ENCODE measurements around the gene SMARCC1.

The SMARCC1 gene

DNA sequence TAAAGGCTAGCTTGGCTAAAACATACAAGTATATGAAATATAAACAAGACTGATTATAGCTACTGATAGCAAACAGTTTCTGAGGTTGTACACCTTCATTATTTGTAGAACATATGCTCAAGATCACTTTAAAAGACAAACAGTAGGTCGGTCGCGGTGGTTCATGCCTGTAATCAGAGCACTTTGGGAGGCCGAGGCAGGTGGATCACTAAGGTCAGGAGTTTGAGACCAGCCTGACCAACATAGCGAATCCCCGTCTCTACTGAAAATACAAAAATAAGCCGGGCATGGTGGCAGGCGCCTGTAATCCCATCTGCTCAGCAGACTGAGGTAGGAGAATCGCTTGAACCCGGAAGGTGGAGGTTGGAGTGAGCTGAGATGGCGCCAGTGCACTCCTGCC, 80.3 kb downstream of the SMARCC1 start:
- ATAC-seq (no peak), DNase-seq (no peak)
- Mint-ChIP-seq H3K27ac (no peak overlapping the region), H3K9me3 (no peaks in the 10 kb centered on the region), H3K4me3 (no peak overlapping the region), H3K36me3 (ENCODE audit: low read depth) (peaks cover 28% of the 10 kb centered on the region), H3K27me3 (no peaks in the 10 kb centered on the region), H3K4me1 (no peaks in the 10 kb centered on the region)

DNA sequence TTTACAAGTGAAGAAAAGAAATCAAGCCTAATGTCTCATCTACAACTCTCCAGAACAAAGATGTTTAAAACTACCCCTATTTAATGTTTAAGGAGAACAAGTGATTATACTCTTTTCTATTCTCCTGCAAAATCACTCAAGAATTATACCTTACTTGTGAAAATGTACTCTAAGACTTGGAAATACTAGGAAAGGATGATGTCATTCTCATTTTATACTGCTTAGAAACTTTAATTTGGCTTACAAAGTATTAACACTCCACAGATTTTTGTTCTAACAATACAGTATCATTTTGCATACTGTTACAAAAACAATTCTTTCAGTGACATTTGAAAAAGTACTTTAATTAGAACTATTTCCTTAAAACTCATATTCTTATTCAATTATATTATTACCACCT, 89.5 kb downstream of the SMARCC1 start:
- H3K9me3 Mint-ChIP-seq, result no peaks in the 10 kb centered on the region
- no peak for DNase-seq
- H3K27ac Mint-ChIP-seq, result no peak overlapping the region
- H3K4me1 Mint-ChIP-seq, result no peaks in the 10 kb centered on the region
- no peaks in the 10 kb centered on the region for H3K27me3 Mint-ChIP-seq
- peaks cover 42% of the 10 kb centered on the region for H3K36me3 Mint-ChIP-seq (ENCODE audit: low read depth)
- ATAC-seq, result no peak
- no peak overlapping the region for H3K4me3 Mint-ChIP-seq

DNA sequence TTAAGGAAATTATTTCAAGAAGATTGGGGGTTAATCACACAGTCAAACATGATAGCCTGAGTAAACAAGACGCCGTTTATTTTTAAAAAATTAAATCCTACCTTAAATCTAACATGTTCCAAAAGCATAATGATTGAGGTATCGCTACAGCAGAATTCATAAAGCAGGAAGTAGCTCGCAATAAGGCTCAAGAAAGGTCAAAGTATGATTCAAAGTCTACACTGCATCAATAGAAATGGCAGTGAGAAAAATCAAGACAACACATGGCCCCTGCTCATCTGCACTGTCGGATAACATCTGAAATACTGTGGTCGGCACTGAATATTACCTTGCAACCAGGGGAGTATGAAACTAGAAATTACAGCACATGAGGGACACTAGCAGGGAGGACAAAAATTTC, 93.2 kb downstream of the SMARCC1 start:
- DNase-seq, result no peak
- no peaks in the 10 kb centered on the region for H3K27me3 Mint-ChIP-seq
- no peak overlapping the region for H3K27ac Mint-ChIP-seq
- H3K4me1 Mint-ChIP-seq, result peaks cover 5% of the 10 kb centered on the region
- no peak overlapping the region for H3K4me3 Mint-ChIP-seq
- ATAC-seq, result no peak
- H3K36me3 Mint-ChIP-seq (ENCODE audit: low read depth), result peaks cover 43% of the 10 kb centered on the region
- H3K9me3 Mint-ChIP-seq, result no peaks in the 10 kb centered on the region

DNA sequence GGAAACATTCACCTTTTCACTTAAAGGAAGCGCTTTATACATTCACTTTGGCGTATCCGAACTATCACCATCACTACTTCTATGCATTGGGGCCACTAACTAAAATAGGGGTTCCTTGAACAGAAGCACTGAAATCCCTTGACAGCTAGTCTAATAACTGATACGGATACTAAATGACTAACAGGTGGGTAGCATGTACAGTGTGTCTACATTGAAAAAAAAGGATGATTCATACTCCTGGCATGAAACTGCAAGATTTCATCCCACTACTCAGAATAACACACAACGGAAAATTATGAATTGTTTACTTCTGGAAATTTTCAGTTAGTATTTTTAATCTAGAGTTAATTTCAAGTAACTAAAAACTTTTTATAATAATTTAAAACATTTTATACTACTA, 96.7 kb downstream of the SMARCC1 start:
- no peaks in the 10 kb centered on the region for H3K27me3 Mint-ChIP-seq
- no peaks in the 10 kb centered on the region for H3K9me3 Mint-ChIP-seq
- H3K27ac Mint-ChIP-seq, result no peak overlapping the region
- H3K4me3 Mint-ChIP-seq, result no peak overlapping the region
- H3K4me1 Mint-ChIP-seq, result peaks cover 5% of the 10 kb centered on the region
- H3K36me3 Mint-ChIP-seq (ENCODE audit: low read depth), result peaks cover 38% of the 10 kb centered on the region
- no peak for DNase-seq
- peak; percentile 54 for ATAC-seq

DNA sequence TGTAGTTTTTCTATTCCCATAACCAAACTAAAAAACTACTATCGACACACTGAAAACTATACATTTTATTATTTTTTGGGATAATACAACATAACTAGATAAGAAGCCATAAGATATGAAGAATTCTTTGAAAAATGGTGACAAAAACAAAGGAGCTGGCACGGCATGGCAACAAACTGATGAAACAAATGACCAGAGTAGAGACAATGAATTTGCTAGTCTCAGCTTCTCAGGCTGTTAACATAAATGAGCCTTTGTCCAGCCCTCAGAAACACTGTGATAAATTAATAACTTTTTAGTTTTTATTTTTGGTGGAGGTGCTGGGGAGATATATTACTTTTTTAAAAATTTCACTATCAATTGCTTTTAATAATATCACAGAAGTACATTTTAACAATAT, 100.7 kb downstream of the SMARCC1 start:
- DNase-seq (no peak), ATAC-seq (no peak)
- Mint-ChIP-seq H3K4me1 (peaks cover 5% of the 10 kb centered on the region), H3K27ac (no peak overlapping the region), H3K9me3 (no peaks in the 10 kb centered on the region), H3K27me3 (no peaks in the 10 kb centered on the region), H3K36me3 (ENCODE audit: low read depth) (peaks cover 43% of the 10 kb centered on the region), H3K4me3 (no peak overlapping the region)

DNA sequence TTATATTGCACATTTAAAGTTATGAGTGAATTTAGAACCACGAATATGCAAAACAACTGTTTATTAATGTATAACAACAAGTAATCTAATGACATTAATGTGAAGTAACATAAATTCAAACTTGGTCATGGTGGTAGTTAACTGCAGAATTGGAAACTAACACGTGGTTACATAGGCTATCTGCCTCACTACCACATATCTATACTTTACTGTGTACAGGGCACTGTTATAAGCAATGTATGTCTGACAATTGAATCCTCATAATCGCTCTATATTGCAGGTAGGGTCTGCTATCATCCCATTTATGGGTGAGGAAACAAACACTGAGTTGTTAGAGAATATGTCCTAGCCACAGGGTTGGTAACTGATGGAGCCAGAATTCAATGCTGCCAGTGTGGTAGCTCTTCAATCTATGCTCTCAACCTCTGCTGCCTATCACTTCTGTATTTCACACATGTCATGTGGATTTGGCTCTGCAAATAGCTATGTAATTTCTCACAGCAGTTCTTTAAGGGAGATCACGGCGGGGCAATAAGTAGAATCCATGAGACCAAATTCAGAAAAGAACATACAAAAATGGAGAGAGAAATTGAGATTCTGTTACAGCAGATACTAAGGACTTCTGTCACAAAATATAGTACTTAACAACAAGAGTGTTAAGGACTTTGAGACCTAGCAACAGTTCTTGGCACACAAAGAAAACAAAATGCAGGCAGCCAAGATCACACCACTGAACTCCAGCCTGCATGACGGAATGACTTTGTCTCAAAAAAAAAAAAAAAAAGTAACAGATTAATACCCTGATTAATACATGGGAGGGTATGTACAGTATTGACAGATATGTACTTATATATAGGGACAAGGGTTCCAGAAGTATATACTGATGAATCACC, 103.0 kb downstream of the SMARCC1 start:
- Mint-ChIP-seq H3K4me3 (no peak overlapping the region), H3K36me3 (ENCODE audit: low read depth) (peaks cover 54% of the 10 kb centered on the region), H3K4me1 (no peaks in the 10 kb centered on the region), H3K9me3 (no peaks in the 10 kb centered on the region), H3K27me3 (no peaks in the 10 kb centered on the region), H3K27ac (no peak overlapping the region)
- ATAC-seq (no peak), DNase-seq (no peak)

DNA sequence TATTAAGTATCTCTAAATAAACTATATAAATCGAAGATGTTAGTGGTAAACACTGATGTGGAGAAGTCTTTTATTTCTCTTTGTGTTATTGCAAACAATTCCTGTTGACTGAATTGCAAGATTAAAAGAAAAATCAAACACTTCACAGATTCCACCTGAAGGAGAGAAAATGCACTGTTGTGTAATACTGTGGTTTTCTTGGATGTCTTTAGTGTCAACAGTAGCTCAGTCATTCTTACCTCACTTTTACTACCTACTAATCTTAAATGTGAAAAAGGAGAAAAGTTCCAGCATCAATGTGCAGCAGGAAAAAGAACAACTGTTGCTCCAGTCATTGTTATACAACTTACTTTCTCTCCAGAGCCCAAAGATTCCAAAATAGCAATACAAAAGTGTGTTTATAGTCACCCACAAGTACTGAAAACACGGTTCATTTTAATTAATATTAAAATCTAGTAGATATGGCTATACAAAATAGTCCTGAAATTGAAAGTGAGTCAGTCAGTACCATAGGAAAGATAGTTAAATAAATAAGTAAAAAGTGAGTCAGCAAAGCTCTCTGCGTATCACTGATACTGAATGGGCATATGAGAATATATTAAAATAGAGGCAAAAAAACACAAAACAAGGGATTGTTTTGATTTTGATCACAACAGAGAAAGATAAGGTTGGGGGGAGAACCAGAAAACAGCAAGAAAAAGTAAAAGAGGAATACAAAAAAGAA, 112.5 kb downstream of the SMARCC1 start:
- DNase-seq (no peak), ATAC-seq (no peak)
- H3K4me3 Mint-ChIP-seq, result no peak overlapping the region
- peaks cover 2% of the 10 kb centered on the region for H3K4me1 Mint-ChIP-seq
- peaks cover 35% of the 10 kb centered on the region for H3K36me3 Mint-ChIP-seq (ENCODE audit: low read depth)
- H3K9me3 Mint-ChIP-seq, result no peaks in the 10 kb centered on the region
- H3K27me3 Mint-ChIP-seq, result no peaks in the 10 kb centered on the region
- peak overlapping the region; percentile 25 for H3K27ac Mint-ChIP-seq

DNA sequence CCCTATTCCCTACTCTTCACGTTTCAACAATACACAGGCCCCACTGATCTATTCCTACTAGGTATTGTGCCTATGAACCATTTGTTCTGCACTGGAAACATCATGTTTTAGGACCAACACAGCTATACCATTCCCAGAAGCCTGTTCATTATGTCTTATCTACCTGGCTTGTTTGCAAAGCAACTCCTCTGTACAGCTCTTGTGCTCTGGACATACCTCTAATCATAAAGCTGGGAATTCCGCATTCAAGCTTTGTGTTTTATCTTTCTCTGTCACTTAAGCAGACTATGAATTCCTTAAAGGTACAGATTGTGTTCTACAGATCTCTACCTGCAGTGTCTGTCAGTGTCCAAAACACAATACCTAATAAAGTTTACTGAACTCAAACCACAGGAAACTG, 115.6 kb downstream of the SMARCC1 start:
- no peaks in the 10 kb centered on the region for H3K27me3 Mint-ChIP-seq
- no peak overlapping the region for H3K27ac Mint-ChIP-seq
- H3K9me3 Mint-ChIP-seq, result no peaks in the 10 kb centered on the region
- H3K36me3 Mint-ChIP-seq (ENCODE audit: low read depth), result peaks cover 25% of the 10 kb centered on the region
- ATAC-seq (no peak), DNase-seq (no peak)
- no peak overlapping the region for H3K4me3 Mint-ChIP-seq
- peaks cover 2% of the 10 kb centered on the region for H3K4me1 Mint-ChIP-seq

DNA sequence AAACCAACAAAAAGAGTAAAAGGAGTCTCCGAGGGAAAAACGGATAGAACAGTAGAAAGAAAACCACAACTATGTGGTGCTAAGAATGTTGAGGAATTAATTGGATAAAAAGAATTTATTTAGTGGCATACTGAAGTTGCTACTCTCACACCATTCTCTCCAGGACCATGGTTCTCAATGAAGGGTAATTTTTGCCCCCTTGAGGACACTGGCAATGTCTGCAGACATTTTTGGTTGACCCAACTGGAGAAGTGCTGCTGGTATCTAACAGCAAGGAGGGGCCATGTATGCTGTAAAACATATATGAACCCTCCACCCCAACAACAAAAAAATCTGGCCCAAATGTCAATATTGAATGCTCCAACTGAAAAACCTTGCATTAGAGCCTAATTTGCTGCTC, 117.2 kb downstream of the SMARCC1 start:
- H3K27ac Mint-ChIP-seq, result no peak overlapping the region
- peaks cover 1% of the 10 kb centered on the region for H3K4me1 Mint-ChIP-seq
- ATAC-seq, result no peak
- no peaks in the 10 kb centered on the region for H3K27me3 Mint-ChIP-seq
- H3K9me3 Mint-ChIP-seq, result peaks cover under 1% of the 10 kb centered on the region
- H3K4me3 Mint-ChIP-seq, result no peak overlapping the region
- no peak for DNase-seq
- peaks cover 33% of the 10 kb centered on the region for H3K36me3 Mint-ChIP-seq (ENCODE audit: low read depth)

DNA sequence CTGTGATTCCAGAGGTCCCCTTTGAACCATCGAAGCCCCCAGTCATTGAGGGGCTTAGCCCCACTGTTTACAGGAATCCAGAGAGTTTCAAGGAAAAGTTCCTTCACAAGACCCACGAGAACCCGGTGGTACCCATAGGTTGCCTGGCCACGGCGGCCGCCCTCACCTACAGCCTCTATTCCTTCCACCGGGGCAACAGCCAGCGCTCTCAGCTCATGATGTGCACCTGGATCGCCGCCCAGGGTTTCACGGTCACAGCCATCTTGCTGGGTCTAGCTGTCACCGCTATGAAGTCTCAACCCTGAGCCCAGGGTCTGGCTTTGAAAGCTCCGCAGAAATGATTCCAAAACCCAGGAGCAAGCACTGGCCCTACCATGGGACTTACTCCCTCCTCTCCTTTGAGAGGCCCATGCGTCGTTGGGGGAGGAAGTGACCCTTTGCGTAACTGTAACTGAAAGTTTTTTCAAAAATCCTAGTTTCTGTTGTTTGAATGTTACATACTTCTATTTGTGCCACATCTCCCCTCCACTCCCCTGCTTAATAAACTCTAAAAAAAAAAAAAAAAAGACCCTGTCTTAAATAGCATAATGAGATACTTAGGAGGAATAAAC, 118.0 kb downstream of the SMARCC1 start:
- H3K4me3 Mint-ChIP-seq, result no peak overlapping the region
- H3K36me3 Mint-ChIP-seq (ENCODE audit: low read depth), result peaks cover 35% of the 10 kb centered on the region
- H3K4me1 Mint-ChIP-seq, result no peaks in the 10 kb centered on the region
- H3K9me3 Mint-ChIP-seq, result peaks cover 4% of the 10 kb centered on the region
- DNase-seq (no peak), ATAC-seq (no peak)
- H3K27me3 Mint-ChIP-seq, result no peaks in the 10 kb centered on the region
- H3K27ac Mint-ChIP-seq, result no peak overlapping the region

DNA sequence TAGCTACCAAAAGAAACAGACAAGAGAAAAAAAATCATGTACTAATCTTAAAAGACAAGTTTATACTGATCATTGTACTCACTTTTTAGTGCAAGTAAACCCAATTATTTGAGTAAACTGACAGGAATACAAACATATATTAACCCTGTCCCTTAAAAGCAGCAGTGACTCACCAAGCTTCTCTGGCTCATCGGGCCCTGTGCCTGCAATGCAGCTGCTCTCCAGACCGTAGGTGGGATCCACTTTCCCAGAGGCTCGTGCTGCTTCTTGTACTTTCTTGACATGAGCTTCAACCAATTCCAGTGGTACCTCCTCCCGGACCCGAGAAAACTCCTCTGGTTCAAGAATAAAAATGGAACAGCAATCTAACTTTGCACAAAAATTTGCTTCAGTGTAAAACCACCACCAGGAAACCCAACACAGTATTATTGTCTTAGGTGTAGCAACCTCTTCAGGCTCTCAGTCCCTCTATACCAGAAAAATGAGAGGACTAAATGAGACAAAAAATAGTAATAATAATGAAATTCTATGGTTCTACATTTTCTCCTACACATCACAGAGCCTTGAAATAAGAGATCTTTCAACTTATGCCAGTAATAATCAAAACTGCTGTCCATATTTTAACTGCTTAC, 120.5 kb downstream of the SMARCC1 start:
- no peak for DNase-seq
- no peaks in the 10 kb centered on the region for H3K27me3 Mint-ChIP-seq

DNA sequence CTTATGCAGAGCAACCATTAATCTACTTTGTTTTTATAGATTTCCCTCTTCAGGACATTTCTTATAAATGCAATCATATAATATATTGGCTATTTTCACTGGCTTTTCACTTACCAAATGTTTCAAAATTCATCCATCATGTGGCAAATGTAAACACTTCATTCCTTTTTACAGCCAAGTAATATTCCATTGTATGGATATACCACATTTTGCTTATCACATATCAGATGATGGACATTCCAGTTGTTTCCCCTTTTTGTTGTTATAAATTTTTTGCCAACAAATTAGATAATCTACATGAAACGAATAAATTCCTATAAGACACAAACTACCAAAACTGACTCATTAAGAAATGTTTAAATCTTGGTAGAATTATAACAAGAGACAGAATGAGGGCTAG, 123.2 kb downstream of the SMARCC1 start:
- no peak for ATAC-seq

More for the DNA sequence above, 120.5 kb downstream of the SMARCC1 start:
- Mint-ChIP-seq H3K27ac (no peak overlapping the region), H3K4me3 (no peak overlapping the region), H3K4me1 (no peaks in the 10 kb centered on the region), H3K9me3 (peaks cover 8% of the 10 kb centered on the region), H3K36me3 (ENCODE audit: low read depth) (peaks cover 54% of the 10 kb centered on the region)
- ATAC-seq, result no peak

DNA sequence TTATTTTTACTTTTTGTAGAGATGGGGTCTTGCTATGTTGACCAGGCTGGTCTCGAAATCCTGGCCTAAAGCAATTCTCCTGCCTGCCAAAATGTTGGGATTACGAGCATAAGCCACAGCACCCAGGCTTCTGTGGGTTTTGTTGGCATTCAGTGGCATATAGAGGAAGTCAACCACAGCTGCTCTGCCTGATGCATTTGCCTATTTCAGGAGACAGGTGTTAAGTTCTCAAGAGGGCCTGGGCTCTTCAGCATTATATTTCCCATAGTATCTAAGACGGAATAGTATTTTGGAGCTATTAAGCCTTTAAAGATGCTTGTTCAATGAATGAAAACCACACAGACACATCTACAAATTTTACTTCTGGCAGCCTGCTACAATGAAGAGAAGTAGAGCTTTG, 129.6 kb downstream of the SMARCC1 start:
- Mint-ChIP-seq H3K4me1 (no peaks in the 10 kb centered on the region), H3K9me3 (no peaks in the 10 kb centered on the region), H3K27ac (no peak overlapping the region), H3K4me3 (no peak overlapping the region), H3K36me3 (ENCODE audit: low read depth) (peaks cover 30% of the 10 kb centered on the region), H3K27me3 (no peaks in the 10 kb centered on the region)
- no peak for DNase-seq
- ATAC-seq, result no peak

More for the DNA sequence above, 123.2 kb downstream of the SMARCC1 start:
- DNase-seq, result no peak
- Mint-ChIP-seq H3K27ac (no peak overlapping the region), H3K4me3 (no peak overlapping the region), H3K27me3 (no peaks in the 10 kb centered on the region), H3K4me1 (no peaks in the 10 kb centered on the region), H3K36me3 (ENCODE audit: low read depth) (peaks cover 60% of the 10 kb centered on the region), H3K9me3 (peaks cover 8% of the 10 kb centered on the region)

DNA sequence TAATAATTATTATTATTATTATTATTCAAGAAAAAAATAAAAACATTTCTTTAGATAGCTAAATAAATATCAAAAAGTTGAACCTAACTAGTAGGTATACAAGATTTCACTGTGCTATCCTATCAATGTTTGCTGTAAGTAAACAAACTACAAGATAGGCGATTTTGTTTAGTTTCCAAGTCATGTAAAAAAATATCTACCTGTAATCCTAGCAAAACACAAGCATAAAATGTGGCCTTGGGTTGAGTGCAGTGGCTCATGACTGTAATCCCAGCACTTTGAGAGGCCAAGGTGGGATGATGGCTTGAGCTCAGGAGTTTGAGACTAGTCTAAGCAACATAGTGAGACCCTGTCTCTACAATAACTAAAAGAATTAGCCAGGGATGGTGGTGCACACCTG, 131.4 kb downstream of the SMARCC1 start:
- H3K27ac Mint-ChIP-seq, result no peak overlapping the region
- no peak for ATAC-seq
- peaks cover 29% of the 10 kb centered on the region for H3K36me3 Mint-ChIP-seq (ENCODE audit: low read depth)

More for the DNA sequence above, 131.4 kb downstream of the SMARCC1 start:
- Mint-ChIP-seq H3K27me3 (no peaks in the 10 kb centered on the region), H3K4me1 (no peaks in the 10 kb centered on the region), H3K9me3 (no peaks in the 10 kb centered on the region), H3K4me3 (no peak overlapping the region)
- DNase-seq, result no peak

Measured in activated naive CD8-positive, alpha-beta T cell treated with anti-CD3 and anti-CD28 coated beads, Interleukin-2, amount 50 U/mL, for 24 hours (primary cell).